GM12891 (cell line): ENCODE data around the gene MT1X.

Source experiments
- POLR2A ChIP-seq: IDR thresholded peaks from 2 replicates; pipeline ENCODE4 v1.6.1; 2011; ENCODE audit warnings: low read depth, low read length, control low read depth
- POLR2AphosphoS5 ChIP-seq: IDR thresholded peaks from 2 replicates; pipeline ENCODE4 v1.6.1; 2011; ENCODE audit warnings: low read depth, low read length, control low read depth
- POU2F2 ChIP-seq: IDR thresholded peaks from 2 replicates; pipeline ENCODE4 v1.6.1; 2011; ENCODE audit warnings: low read depth, mild to moderate bottlenecking, control low read depth, low read length, moderate library complexity
- TAF1 ChIP-seq: IDR thresholded peaks from 2 replicates; pipeline ENCODE4 v1.6.1; 2011; ENCODE audit warnings: low read depth, low read length, control low read depth

- TF ChIP-seq POLR2A (no peak), POLR2AphosphoS5 (no peak), TAF1 (no peak), POU2F2 (no peak)
These were observed 20.6 kb downstream of the MT1X start for GRCh38 chr16:56702836-56703235.
